ENCODE data around the gene NOG. TPM values are rescaled to one million over a fixed set of nuclear protein-coding genes. Genes with fewer than 3 reads are reported as not detected.

Gene NOG
- total RNA-seq, 1 experiment from 2014 or later = 0.25 TPM

- ChIA-PET CTCF (no interaction called here), RAD21 (ENCODE audit: low non-redundant PET in 1 of 2, low total read pairs in 2 of 2, uncharacterized antibody in 2 of 2, unreplicated experiment in 2 of 2) (no interaction called here), POLR2A (no interaction called here)
- Histone ChIP-seq H3K27me3 (ENCODE audit: insufficient read depth, low read length) (peaks cover 21% of the 10 kb centered on the region), H3K9me2 (ENCODE audit: insufficient read depth) (no peaks in the 10 kb centered on the region), H2AFZ (ENCODE audit: low read depth, low read length, poor library complexity, severe bottlenecking) (no peak overlapping the region), H3K4me3 (replicated peaks in 1 of 2; ENCODE audit: low read depth in 1 of 2, low read length in 2 of 2) (no peak overlapping the region), H4K20me1 (ENCODE audit: insufficient read depth) (no peaks in the 10 kb centered on the region), H3K27ac (ENCODE audit: low read depth, low read length) (no peak overlapping the region), H3K36me3 (ENCODE audit: control insufficient read depth in 1 of 2, insufficient read depth in 2 of 2, low read length in 2 of 2) (no peaks in the 10 kb centered on the region), H3K79me2 (ENCODE audit: insufficient read depth, low read length) (no peaks in the 10 kb centered on the region), H3K9ac (ENCODE audit: low read length) (no peak overlapping the region), H3K9me3 (ENCODE audit: control insufficient read depth in 1 of 2, insufficient read depth in 1 of 2, low read depth in 1 of 2, low read length in 2 of 2) (no peaks in the 10 kb centered on the region), H3K4me2 (ENCODE audit: low read length) (no peak overlapping the region), H3K4me1 (ENCODE audit: control insufficient read depth in 1 of 2, insufficient read depth in 2 of 2, low read length in 2 of 2) (no peaks in the 10 kb centered on the region)
- BruUV-seq (replicated peaks) = no TSS peak
- ATAC-seq (no peak), DNase-seq (ENCODE audit: low read depth, low spot score) (no peak)
- TF ChIP-seq RAD21 (IDR thresholded peaks at IDR 0.05; ENCODE audit: low read depth) = no peak
- no peak for TF ChIP-seq REST (IDR thresholded peaks at IDR 0.05; ENCODE audit: low read depth)
- no peak for TF ChIP-seq SP1 (IDR thresholded peaks at IDR 0.05; ENCODE audit: low read depth)
- no peak for TF ChIP-seq ZFX (IDR thresholded peaks at IDR 0.05)
- no peak for TF ChIP-seq CBX3 (IDR thresholded peaks at IDR 0.05; ENCODE audit: low read depth)
- no peak for TF ChIP-seq YY1 (IDR thresholded peaks at IDR 0.05; ENCODE audit: extremely low read depth, insufficient replicate concordance, low read depth, low read length)
- no peak for TF ChIP-seq ZNF274 (IDR thresholded peaks at IDR 0.05; ENCODE audit: low read depth, low read length)
- no peak for TF ChIP-seq POLR2AphosphoS5 (IDR thresholded peaks at IDR 0.05; ENCODE audit: low read depth, low read length)
- no peak for TF ChIP-seq MAX (IDR thresholded peaks at IDR 0.05)
- intact Hi-C loops (cut with micrococcal nuclease) = no loop called here
Measured at GRCh38 chr17:56637254-56637653, 43.8 kb downstream of the NOG start.
